HG02623 (cell line): ENCODE results near the gene FGF19.

Source experiments
- ATAC-seq: cut with Tn5 transposase; IDR thresholded peaks from one replicate; pipeline ENCODE4 v1.9.1; 2021; ENCODE audit warnings: moderate library complexity; ENCODE audit not compliant: unreplicated experiment

The FGF19 gene

GRCh38 chr11:69718912-69719311 lies 15.1 kb upstream of the FGF19 start:
- no peak for ATAC-seq

- ATAC-seq: no peak
Measured at GRCh38 chr11:69718147-69718546, 14.3 kb upstream of the FGF19 start.

- no peak for ATAC-seq
Measured at GRCh38 chr11:69716891-69717747, 13.3 kb upstream of the FGF19 start.

GRCh38 chr11:69716099-69716498 lies 12.3 kb upstream of the FGF19 start:
- no peak for ATAC-seq

GRCh38 chr11:69715446-69715845 lies 11.6 kb upstream of the FGF19 start:
- no peak for ATAC-seq

GRCh38 chr11:69711822-69712801 lies 8.3 kb upstream of the FGF19 start:
- ATAC-seq: no peak

GRCh38 chr11:69708736-69709401 lies 5.0 kb upstream of the FGF19 start:
- no peak for ATAC-seq

- ATAC-seq: no peak
Measured at GRCh38 chr11:69707176-69707575, 3.4 kb upstream of the FGF19 start.

GRCh38 chr11:69705901-69706787 lies 2.3 kb upstream of the FGF19 start:
- no peak for ATAC-seq

GRCh38 chr11:69705351-69705811 lies 1.6 kb upstream of the FGF19 start:
- no peak for ATAC-seq

- ATAC-seq: no peak
Measured at GRCh38 chr11:69704508-69705253, 859 bp upstream of the FGF19 start.

GRCh38 chr11:69703453-69703767 lies 412 bp downstream of the FGF19 start:
- no peak for ATAC-seq

GRCh38 chr11:69702769-69703452 lies 911 bp downstream of the FGF19 start:
- no peak for ATAC-seq

- ATAC-seq: no peak
Measured at GRCh38 chr11:69702239-69702691, 1.6 kb downstream of the FGF19 start.

- no peak for ATAC-seq
Measured at GRCh38 chr11:69700278-69701140, 3.3 kb downstream of the FGF19 start.

- no peak for ATAC-seq
Measured at GRCh38 chr11:69699213-69699612, 4.6 kb downstream of the FGF19 start.

- ATAC-seq: no peak
Measured at GRCh38 chr11:69698362-69698761, 5.5 kb downstream of the FGF19 start.

- no peak for ATAC-seq
Measured at GRCh38 chr11:69697861-69698260, 6.0 kb downstream of the FGF19 start.
